SK-N-SH (cell line): ENCODE measurements around the gene JADE2. TPM values are rescaled to one million over a fixed set of nuclear protein-coding genes. Genes with fewer than 3 reads are reported as not detected.

Source experiments
- CTCF ChIA-PET: fragments of 300-600, 350-600 bp; formaldehyde crosslinking; extraction: SDS; loops from one replicate; lab custom pipeline; 2021; lab: Yijun Ruan, JAX
- POLR2A ChIA-PET: fragments of 350-600 bp; sonication (Branson Sonifier 250); formaldehyde crosslinking; extraction: SDS; loops from one replicate; lab custom pipeline; 2020; ENCODE audit warnings: antibody characterized with exemption, inconsistent platforms; lab: Yijun Ruan, JAX
- DNase-seq: peaks from one replicate; pipeline ENCODE4 v3.0.0; 2012
- H2AFZ ChIP-seq: fragments of 200-600 bp; sonication (generic); 2 replicates; pipeline ENCODE4 v1.8.1; 2016; ENCODE audit warnings: antibody characterized with exemption, mild to moderate bottlenecking, low read depth
- H3F3A ChIP-seq: fragments of 200-600 bp; sonication (generic); replicated peaks from 2 replicates; pipeline ENCODE3; 2016; ENCODE audit warnings: antibody characterized with exemption, mild to moderate bottlenecking; ENCODE audit not compliant: insufficient read depth
- H3K27ac ChIP-seq, 2 experiments: fragments of 200-500 bp in 1 of 2; fragments of 200-600 bp in 1 of 2; sonication (Bioruptor generic) in 1 of 2; sonication (generic), shearing (Covaris generic) in 1 of 2; 2 replicates each; pipeline versions ENCODE4 v1.5.1 to v1.6.1; 2014 to 2016; ENCODE audit warnings: low read depth in 2 of 2, inconsistent platforms in 1 of 2, low read length in 1 of 2, mild to moderate bottlenecking in 1 of 2, mixed read lengths in 1 of 2
- H3K27me3 ChIP-seq: fragments of 200-600 bp; sonication (generic), shearing (Covaris generic); 2 replicates; pipeline ENCODE4 v1.6.1; 2016; ENCODE audit warnings: mixed run types; ENCODE audit not compliant: insufficient read depth
- H3K36me3 ChIP-seq, 2 experiments: fragments of 200-500 bp in 1 of 2; fragments of 200-600 bp in 1 of 2; sonication (Bioruptor generic) in 1 of 2; sonication (generic) in 1 of 2; replicated peaks in 1 of 2; 2 replicates each; pipeline versions ENCODE3 to v1.5.1; 2014 to 2016; ENCODE audit warnings: low read length in 1 of 2, mild to moderate bottlenecking in 1 of 2; ENCODE audit not compliant: insufficient read depth in 2 of 2, control insufficient read depth in 1 of 2
- H3K4me1 ChIP-seq, 2 experiments: fragments of 200-500 bp in 1 of 2; fragments of 200-600 bp in 1 of 2; sonication (Bioruptor generic) in 1 of 2; sonication (generic), shearing (Covaris generic) in 1 of 2; 2 replicates each; pipeline versions ENCODE4 v1.5.1 to v1.6.1; 2014 to 2016; ENCODE audit warnings: low read depth in 1 of 2, low read length in 1 of 2, mixed run types in 1 of 2; ENCODE audit not compliant: insufficient read depth in 2 of 2, control insufficient read depth in 1 of 2
- H3K4me2 ChIP-seq: fragments of 200-600 bp; sonication (generic), shearing (Covaris generic); 2 replicates; pipeline ENCODE4 v1.6.1; 2017; ENCODE audit warnings: mixed run types
- H3K4me3 ChIP-seq, 2 experiments: fragments of 200-500 bp in 1 of 2; fragments of 200-600 bp in 1 of 2; sonication (Bioruptor generic) in 1 of 2; sonication (generic), shearing (Covaris generic) in 1 of 2; 2 replicates each; pipeline versions ENCODE4 v1.5.1 to v1.8.1; 2014 to 2016; ENCODE audit warnings: low read depth in 2 of 2, inconsistent platforms in 1 of 2, low read length in 1 of 2, mild to moderate bottlenecking in 1 of 2, mixed read lengths in 1 of 2, moderate library complexity in 1 of 2
- H3K79me2 ChIP-seq: fragments of 200-600 bp; sonication (generic); 2 replicates; pipeline ENCODE4 v1.8.1; 2017; ENCODE audit warnings: mild to moderate bottlenecking; ENCODE audit not compliant: insufficient read depth
- H3K9ac ChIP-seq: fragments of 200-600 bp; sonication (generic); 2 replicates; pipeline ENCODE4 v1.6.1; 2017; ENCODE audit warnings: mixed run types
- H3K9me2 ChIP-seq: fragments of 200-600 bp; sonication (generic); 2 replicates; pipeline ENCODE4 v1.6.1; 2017; ENCODE audit warnings: mixed run types
- H3K9me3 ChIP-seq: fragments of 200-600 bp; sonication (generic); 2 replicates; pipeline ENCODE4 v1.6.1; 2017; ENCODE audit warnings: mixed run types, mild to moderate bottlenecking, moderate library complexity
- H4K20me1 ChIP-seq: fragments of 200-600 bp; sonication (generic); 2 replicates; pipeline ENCODE4 v1.6.1; 2017; ENCODE audit warnings: mild to moderate bottlenecking, mixed run types; ENCODE audit not compliant: insufficient read depth
- ELF1 ChIP-seq: IDR thresholded peaks from 2 replicates; pipeline ENCODE4 v1.4.0; 2012
- EP300 ChIP-seq, 2 experiments: IDR thresholded peaks; 2 replicates each; pipeline versions ENCODE4 v1.4.0 to v1.6.1; 2012; ENCODE audit warnings: borderline replicate concordance in 1 of 2, low read depth in 1 of 2, low read length in 1 of 2
- GATA2 ChIP-seq: sonication (generic); formaldehyde crosslinking; IDR thresholded peaks from 2 replicates; pipeline ENCODE4 v1.5.0; 2020; ENCODE audit warnings: mild to moderate bottlenecking, missing genetic modification reagents
- JUND ChIP-seq: IDR thresholded peaks from 2 replicates; pipeline ENCODE4 v1.4.0; 2012
- NRF1 ChIP-seq: IDR thresholded peaks from 2 replicates; pipeline ENCODE4 v1.6.1; 2012; ENCODE audit warnings: low read depth, mild to moderate bottlenecking, low read length
- PBX3 ChIP-seq: IDR thresholded peaks from 2 replicates; pipeline ENCODE4; 2012
- POLR2AphosphoS5 ChIP-seq: IDR thresholded peaks from 2 replicates; pipeline ENCODE4 v1.6.1; 2012; ENCODE audit warnings: low read depth, low read length
- REST ChIP-seq: IDR thresholded peaks from 2 replicates; pipeline ENCODE4 v1.6.1; 2012; ENCODE audit warnings: mild to moderate bottlenecking, low read depth, low read length, moderate library complexity
- RXRA ChIP-seq: IDR thresholded peaks from 2 replicates; pipeline ENCODE4 v1.4.0; 2012; ENCODE audit warnings: low read depth, mild to moderate bottlenecking, borderline replicate concordance
- SIN3A ChIP-seq: IDR thresholded peaks from 2 replicates; pipeline ENCODE4 v1.6.1; 2012; ENCODE audit warnings: low read depth, mild to moderate bottlenecking, low read length, moderate library complexity, borderline replicate concordance
- TCF12 ChIP-seq: IDR thresholded peaks from 2 replicates; pipeline ENCODE4 v1.4.0; 2012
- TEAD4 ChIP-seq: IDR thresholded peaks from 2 replicates; pipeline ENCODE4 v1.4.0; 2012; ENCODE audit warnings: mild to moderate bottlenecking, borderline replicate concordance; ENCODE audit not compliant: insufficient read depth
- USF1 ChIP-seq: IDR thresholded peaks from 2 replicates; pipeline ENCODE4 v1.4.0; 2012; ENCODE audit warnings: low read depth, borderline replicate concordance
- YY1 ChIP-seq: IDR thresholded peaks from 2 replicates; pipeline ENCODE4 v1.4.0; 2012; ENCODE audit warnings: low read depth, mild to moderate bottlenecking
- WGBS: methylation state at CpG from one replicate; pipeline ENCODE4 v1.1.6; 2017; ENCODE audit warnings: low lambda C conversion rate; 5-methylcytosine and 5-hydroxymethylcytosine counted together
- polyA plus RNA-seq, 3 experiments: library from polyadenylated mRNA; depleted of rRNA; stranded (reverse); fragments of >200 nt; gene quantifications; 2 replicates each; pipeline ENCODE4 v1.2.3, GENCODE V29; 2012

The JADE2 gene
- polyA plus RNA-seq, 1 of the 3 experiments (the other 2 are of a cell fraction), result 25.7 TPM

- TF ChIP-seq REST (no peak), SIN3A (no peak), TCF12 (no peak), PBX3 (no peak), YY1 (no peak)
Observed at GRCh38 chr5:134572811-134573210, 47.3 kb downstream of the JADE2 start (continued).

- Histone ChIP-seq H3K27me3 (no peaks in the 10 kb centered on the region), H2AFZ (no peak overlapping the region), H3F3A (peaks cover 7% of the 10 kb centered on the region), H3K4me2 (no peak overlapping the region), H3K4me3 (no peak overlapping the region), H3K27ac (no peak overlapping the region), H3K4me1 (peaks cover 6 to 16% of the 10 kb centered on the region in 2 experiments; a peak in 2 of 4 replicates), H3K36me3 (peaks cover 23 to 54% of the 10 kb centered on the region in 2 experiments), H3K9me2 (no peaks in the 10 kb centered on the region), H4K20me1 (no peaks in the 10 kb centered on the region; the same call in 1 of the 2 replicates), H3K9me3 (no peaks in the 10 kb centered on the region), H3K9ac (no peak overlapping the region), H3K79me2 (peaks cover 34% of the 10 kb centered on the region)
- ChIA-PET POLR2A (interaction anchor here (0.8 kb wide), 1 partner anchor 163 kb away, joined by 3 read pairs; the partner anchor contains the start of gene CDKN2AIPNL), CTCF (interaction anchor here (0.6 to 4.8 kb wide), 7 partner anchors 10 to 164 kb away, joined by 3 to 24 read pairs (median 3); no protein-coding TSS in a partner anchor)
- WGBS, result 69% methylated on average over 2 of the region's 4 CpGs
- TF ChIP-seq JUND (no peak), NRF1 (no peak), POLR2AphosphoS5 (no peak), YY1 (no peak), GATA2 (CRISPR knock-in tag) (no peak)
- DNase-seq, result no peak
Observed at GRCh38 chr5:134574521-134574920, 49.1 kb downstream of the JADE2 start.

GRCh38 chr5:134575316-134575715 is 49.8 kb downstream of the JADE2 start:
- Histone ChIP-seq H3K79me2 (peaks cover 28% of the 10 kb centered on the region), H3K27ac (no peak overlapping the region), H4K20me1 (no peaks in the 10 kb centered on the region; the same call in 1 of the 2 replicates), H3K4me3 (no peak overlapping the region), H3F3A (peaks cover 7% of the 10 kb centered on the region), H3K36me3 (peaks cover 19 to 58% of the 10 kb centered on the region in 2 experiments), H3K9me3 (no peaks in the 10 kb centered on the region), H3K4me1 (peaks cover 6 to 9% of the 10 kb centered on the region in 2 experiments; a peak in 2 of 4 replicates), H3K27me3 (no peaks in the 10 kb centered on the region), H3K9me2 (no peaks in the 10 kb centered on the region), H2AFZ (no peak overlapping the region), H3K9ac (no peak overlapping the region), H3K4me2 (no peak overlapping the region)
- ChIA-PET POLR2A (no interaction called here), CTCF (interaction anchor here (1.3 to 1.6 kb wide), 3 partner anchors 12 to 164 kb away, joined by 3 to 6 read pairs (median 4); partner anchors contain the start of gene CDKN2AIPNL)
- TF ChIP-seq EP300 (IDR thresholded peaks at IDR 0.05; ENCODE audit: borderline replicate concordance in 1 of 2, low read depth in 1 of 2, low read length in 1 of 2) (no peak), PBX3 (no peak), USF1 (no peak), JUND (no peak), REST (no peak), ELF1 (no peak), TEAD4 (no peak), RXRA (no peak)
- WGBS, result 100% methylated on average over 2 of the region's 2 CpGs
- no peak for DNase-seq
